Right lobe of liver (tissue), 6 donors: ENCODE results near the gene DBH. TPM values are rescaled to one million over a fixed set of nuclear protein-coding genes. Genes with fewer than 3 reads are reported as not detected.

ENCODE experiments used
- ATAC-seq, 4 donors: fragments of 200-7000 bp; cut with Tn5 transposase; one replicate each; pipeline ENCODE4 v1.9.1; 2020; ENCODE audit warnings: mild to moderate bottlenecking in 4 of 4, moderate library complexity in 4 of 4
- DNase-seq, 3 donors: peaks; one replicate each; pipeline ENCODE4 v3.0.0-alpha.2; 2020
- H3K27ac ChIP-seq, 3 donors: fragments of 200-600 bp; one replicate each; pipeline ENCODE4 v1.8.0; 2022
- H3K27me3 ChIP-seq, 2 donors: fragments of 200-600 bp; one replicate each; pipeline ENCODE4 v1.8.0; 2022
- H3K36me3 ChIP-seq, 4 donors: fragments of 200-600 bp; sonication (generic) in 1 of 4; one replicate each; pipeline versions ENCODE4 v1.5.1 to v1.8.0; 2017 to 2022; ENCODE audit warnings: control low read depth in 1 of 4
- H3K4me1 ChIP-seq, 4 donors: fragments of 200-600 bp; sonication (generic) in 1 of 4; one replicate each; pipeline versions ENCODE4 v1.5.1 to v1.8.0; 2017 to 2022; ENCODE audit warnings: control low read depth in 1 of 4
- H3K4me3 ChIP-seq, 3 donors: fragments of 200-600 bp; one replicate each; pipeline ENCODE4 v1.8.0; 2022
- H3K9me3 ChIP-seq, 4 donors: fragments of 200-600 bp; sonication (generic) in 1 of 4; one replicate each; pipeline versions ENCODE4 v1.5.1 to v1.8.0; 2017 to 2022; ENCODE audit warnings: control low read depth in 1 of 4
- CTCF ChIP-seq, 4 donors: fragments of 200-600 bp in 3 of 4; fragments of 450-650 bp in 1 of 4; IDR thresholded peaks; one replicate each; pipeline versions ENCODE4 v1.5.1 to v1.8.0; 2016 to 2022; ENCODE audit warnings: antibody characterized with exemption in 4 of 4, mild to moderate bottlenecking in 2 of 4
- POLR2A ChIP-seq: fragments of 450-650 bp; IDR thresholded peaks from one replicate; pipeline ENCODE4 v1.6.1; 2017; ENCODE audit warnings: antibody characterized with exemption, mild to moderate bottlenecking
- WGBS: methylation state at CpG from one replicate; pipeline ENCODE4 v1.1.6; 2018; ENCODE audit warnings: low coverage, low lambda C conversion rate; ENCODE audit not compliant: insufficient coverage; ENCODE audit errors: missing lambda C conversion rate; 5-methylcytosine and 5-hydroxymethylcytosine counted together
- intact Hi-C, 2 donors: fragments of 100-400 bp; cut with DNase I; formaldehyde crosslinking; loops; one replicate each; pipeline versions ENCODE4 v1.11.2 to v1.14.1; 2022
- total RNA-seq, 6 experiments: library from RNA; depleted of rRNA in 2 of 6; stranded (reverse); fragments of >200 nt in 2 of 6; fragmentation: NEBNext Ultra II Directional in 3 of 6; extraction: Animal tissue kit (Norgen Biotek cat#: 25700) in 3 of 6; gene quantifications; one replicate each; pipeline versions ENCODE4 v1.1.0 to v1.2.4, GENCODE V29; 2016 to 2023
- donor health status: DM: no; HTN: yes; CAD: no.
- donor health status: DM: no; HTN: no; CAD: no.
- donor health status: DM: no; HTN: no; CAD: no.
- donor health status: DM: no; HTN: yes; CAD: no.
- donor health status: DM: no; HTN: yes; CAD: no.

The DBH gene
- total RNA-seq, 6 experiments from 2014 or later: 1.2 to 12.9 (median 5.7) TPM

DNA sequence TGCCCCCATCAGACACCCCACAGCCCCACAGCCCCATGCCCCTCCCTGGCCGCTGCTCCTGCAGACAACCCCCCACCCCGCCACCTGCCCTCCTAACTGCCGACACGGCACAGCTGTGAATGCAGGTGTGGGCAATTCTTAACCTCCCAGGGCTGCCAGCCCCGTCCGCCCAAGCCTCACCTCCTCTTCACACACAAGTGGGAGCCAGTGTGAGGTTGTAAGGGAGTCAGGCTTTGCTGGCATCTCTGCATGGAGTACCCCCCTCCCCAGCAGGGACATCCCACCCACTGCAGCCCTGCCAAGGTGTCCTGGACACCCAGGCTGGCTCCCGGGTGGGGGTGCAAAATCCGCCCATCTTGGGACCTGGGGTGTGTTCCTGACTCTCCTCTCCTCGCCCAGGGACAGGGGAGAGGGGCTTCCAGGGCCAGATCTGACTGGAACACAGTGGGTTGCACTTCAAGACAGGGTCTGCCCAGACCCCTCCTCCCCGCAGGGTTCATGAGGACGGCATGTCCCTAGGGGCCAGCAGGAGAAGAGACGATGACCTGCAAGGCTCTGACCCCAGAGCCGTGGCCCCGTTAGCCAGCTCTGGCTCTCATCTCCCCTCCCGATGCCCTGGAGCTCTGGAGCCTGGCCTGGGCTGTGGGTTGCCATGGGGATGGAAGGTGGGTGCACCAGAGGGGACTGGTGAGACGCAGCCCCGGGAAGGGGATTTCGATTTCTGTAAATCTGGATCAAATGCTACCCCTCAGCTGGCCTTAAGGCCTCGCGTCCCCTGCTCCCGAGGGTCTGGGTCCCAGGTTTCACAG lies 67.6 kb downstream of the DBH start:
- DNase-seq (peak in 1 of 3 donors; percentile 10), ATAC-seq (peak in 1 of 4 donors; percentile 2)
- intact Hi-C loops: no loop called here
- Histone ChIP-seq H3K9me3 (no peaks in the 10 kb centered on the region), H3K27me3 (no peaks in the 10 kb centered on the region), H3K4me1 (no peaks in the 10 kb centered on the region), H3K27ac (no peak overlapping the region), H3K36me3 (peaks cover 0 to 33% (median 6%) of the 10 kb centered on the region in 4 donors), H3K4me3 (no peak overlapping the region)
- WGBS: no CpG with 5 or more reads among the region's 21 CpGs
- no peak for TF ChIP-seq CTCF (IDR thresholded peaks at IDR 0.05)
- TF ChIP-seq POLR2A: no peak

GRCh38 chr9:133704711-133705181 lies 68.6 kb downstream of the DBH start:
- Histone ChIP-seq H3K27me3 (no peaks in the 10 kb centered on the region), H3K4me3 (no peak overlapping the region), H3K4me1 (no peaks in the 10 kb centered on the region), H3K36me3 (peaks cover 0 to 35% (median 7%) of the 10 kb centered on the region in 4 donors), H3K9me3 (no peaks in the 10 kb centered on the region), H3K27ac (no peak overlapping the region)
- ATAC-seq: no peak
- 33% methylated on average over 3 of the region's 23 CpGs for WGBS
- intact Hi-C loops: no loop called here
- DNase-seq: peak in 1 of 3 donors; percentile 4
- TF ChIP-seq CTCF (IDR thresholded peaks at IDR 0.05): no peak
- no peak for TF ChIP-seq POLR2A

DNA sequence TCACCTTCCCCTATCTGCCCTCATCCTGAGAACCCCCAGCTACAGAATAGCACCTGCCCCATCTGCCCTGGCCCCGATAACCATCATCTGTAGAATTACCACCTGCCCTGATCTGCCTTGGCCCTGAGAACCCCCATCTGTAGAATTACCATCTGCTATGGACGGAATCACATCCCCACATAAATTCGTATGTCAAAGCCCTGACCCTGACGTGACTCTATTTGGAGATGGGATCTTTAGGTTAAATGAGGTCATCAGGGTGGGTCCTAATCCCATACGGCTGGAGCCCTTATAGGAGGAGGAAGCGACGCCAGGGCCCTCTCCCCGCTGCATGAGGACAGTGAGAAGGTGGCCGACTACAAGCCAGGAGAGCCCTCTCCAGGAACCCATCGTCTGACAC lies 69.4 kb downstream of the DBH start:
- intact Hi-C loops: no loop called here
- H3K36me3 ChIP-seq: peaks cover 0 to 43% (median 11%) of the 10 kb centered on the region in 4 donors
- no peaks in the 10 kb centered on the region for H3K4me1 ChIP-seq
- no peak overlapping the region for H3K27ac ChIP-seq
- peak in 1 of 3 donors; percentile 5 for DNase-seq
- TF ChIP-seq CTCF (IDR thresholded peaks at IDR 0.05) (no peak), POLR2A (no peak)
- no peak overlapping the region for H3K4me3 ChIP-seq
- WGBS: 100% methylated on average over 2 of the region's 10 CpGs
- no peaks in the 10 kb centered on the region for H3K9me3 ChIP-seq
- H3K27me3 ChIP-seq: no peaks in the 10 kb centered on the region
- no peak for ATAC-seq

- TF ChIP-seq CTCF (IDR thresholded peaks at IDR 0.05) (no peak), POLR2A (no peak)
- H3K27me3 ChIP-seq: no peaks in the 10 kb centered on the region
- WGBS: 70% methylated on average over 9 of the region's 12 CpGs
- H3K36me3 ChIP-seq: peaks cover 0 to 42% (median 15%) of the 10 kb centered on the region in 4 donors
- intact Hi-C loops: no loop called here
- H3K27ac ChIP-seq: no peak overlapping the region
- no peaks in the 10 kb centered on the region for H3K4me1 ChIP-seq
- no peak overlapping the region for H3K4me3 ChIP-seq
- H3K9me3 ChIP-seq: no peaks in the 10 kb centered on the region
- ATAC-seq (no peak), DNase-seq (peak in 2 of 3 donors; percentile 9 to 52)
Observed at GRCh38 chr9:133706307-133707050, 70.3 kb downstream of the DBH start.
